Right atrium auricular region (tissue), 2 donors: ENCODE data around the gene PDZRN3. TPM values are rescaled to one million over a fixed set of nuclear protein-coding genes. Genes with fewer than 3 reads are reported as not detected.
A peak's percentile ranks its signal among the peaks of the same experiment; 100 is the strongest.

Experiments used
- DNase-seq: peaks from one replicate; pipeline ENCODE4 v3.0.0-alpha.2; 2019; ENCODE audit warnings: low spot score
- H3K27ac ChIP-seq, 2 donors: fragments of 200-600 bp; sonication (generic); 1 replicate in 1 of 2; 2 replicates in 1 of 2; pipeline ENCODE4 v1.5.1; 2016 to 2019
- H3K27me3 ChIP-seq, 2 donors: fragments of 200-600 bp; sonication (generic); one replicate each; pipeline versions ENCODE4 v1.5.1 to v1.6.0; 2017 to 2019
- H3K36me3 ChIP-seq: fragments of 200-600 bp; sonication (generic); one replicate; pipeline ENCODE4 v1.5.1; 2016
- H3K4me1 ChIP-seq, 2 donors: fragments of 200-600 bp; sonication (generic); one replicate each; pipeline versions ENCODE4 v1.5.1 to v1.6.0; 2017 to 2019
- H3K4me3 ChIP-seq, 2 donors: fragments of 200-600 bp; sonication (generic); 1 replicate in 1 of 2; 2 replicates in 1 of 2; pipeline ENCODE4 v1.5.1; 2017 to 2019; ENCODE audit warnings: mild to moderate bottlenecking in 1 of 2, moderate library complexity in 1 of 2
- H3K9me3 ChIP-seq, 2 donors: fragments of 200-600 bp; sonication (generic); one replicate each; pipeline ENCODE4 v1.5.1; 2019
- total RNA-seq, 2 donors: library from RNA; depleted of rRNA; stranded (reverse); fragments of >200 nt; gene quantifications; one replicate each; pipeline ENCODE4 v1.1.0, GENCODE V29; 2016
- TF ChIP-seq, protein P1 (sequence below), 2 donors: fragments of 200-600 bp; sonication (generic); IDR thresholded peaks; one replicate each; pipeline ENCODE4 v1.5.1; 2019; ENCODE audit warnings: antibody characterized with exemption in 2 of 2

PDZRN3 gene
- total RNA-seq, 2 donors from 2014 or later, result 66.8 to 87.4 TPM

DNA sequence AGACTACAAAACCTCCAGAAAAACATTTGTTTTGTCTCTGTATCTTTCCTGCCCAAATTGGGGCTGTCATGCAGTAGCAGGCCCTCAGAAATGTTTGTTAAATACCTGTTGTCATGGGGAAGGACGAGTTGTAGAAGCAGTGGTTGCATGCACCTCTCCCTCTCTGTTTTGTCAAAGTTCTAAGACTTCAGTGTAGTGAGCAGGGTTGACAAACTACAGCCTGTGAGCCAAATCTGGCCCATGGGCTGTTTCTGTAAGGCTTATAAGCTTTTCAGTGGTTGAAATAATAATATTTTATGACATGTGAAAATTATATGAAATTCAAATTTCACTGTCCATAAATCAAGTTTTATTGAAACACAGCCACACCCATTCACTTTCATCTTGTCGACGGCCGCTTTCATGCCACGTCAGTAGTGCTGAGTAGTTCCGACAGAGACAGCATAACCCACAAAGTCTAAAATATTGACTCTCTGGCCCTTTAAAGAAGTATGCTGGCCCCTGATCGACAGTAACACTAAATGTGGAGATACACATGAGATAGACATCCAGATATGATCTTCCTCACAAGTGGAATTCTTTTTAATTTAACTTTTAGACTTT lies 102.9 kb downstream of the PDZRN3 start:
- H3K9me3 ChIP-seq, result no peaks in the 10 kb centered on the region
- no peaks in the 10 kb centered on the region for H3K36me3 ChIP-seq
- TF ChIP-seq, protein P1, sequence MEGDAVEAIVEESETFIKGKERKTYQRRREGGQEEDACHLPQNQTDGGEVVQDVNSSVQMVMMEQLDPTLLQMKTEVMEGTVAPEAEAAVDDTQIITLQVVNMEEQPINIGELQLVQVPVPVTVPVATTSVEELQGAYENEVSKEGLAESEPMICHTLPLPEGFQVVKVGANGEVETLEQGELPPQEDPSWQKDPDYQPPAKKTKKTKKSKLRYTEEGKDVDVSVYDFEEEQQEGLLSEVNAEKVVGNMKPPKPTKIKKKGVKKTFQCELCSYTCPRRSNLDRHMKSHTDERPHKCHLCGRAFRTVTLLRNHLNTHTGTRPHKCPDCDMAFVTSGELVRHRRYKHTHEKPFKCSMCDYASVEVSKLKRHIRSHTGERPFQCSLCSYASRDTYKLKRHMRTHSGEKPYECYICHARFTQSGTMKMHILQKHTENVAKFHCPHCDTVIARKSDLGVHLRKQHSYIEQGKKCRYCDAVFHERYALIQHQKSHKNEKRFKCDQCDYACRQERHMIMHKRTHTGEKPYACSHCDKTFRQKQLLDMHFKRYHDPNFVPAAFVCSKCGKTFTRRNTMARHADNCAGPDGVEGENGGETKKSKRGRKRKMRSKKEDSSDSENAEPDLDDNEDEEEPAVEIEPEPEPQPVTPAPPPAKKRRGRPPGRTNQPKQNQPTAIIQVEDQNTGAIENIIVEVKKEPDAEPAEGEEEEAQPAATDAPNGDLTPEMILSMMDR (IDR thresholded peaks at IDR 0.05), result no peak
- peak overlapping the region in 1 of 2 donors; percentile 28 for H3K4me3 ChIP-seq
- no peak for DNase-seq
- peaks cover 0 to 47% of the 10 kb centered on the region in 2 donors for H3K4me1 ChIP-seq
- no peaks in the 10 kb centered on the region for H3K27me3 ChIP-seq
- peak overlapping the region; percentile 73 to 87 for H3K27ac ChIP-seq

DNA sequence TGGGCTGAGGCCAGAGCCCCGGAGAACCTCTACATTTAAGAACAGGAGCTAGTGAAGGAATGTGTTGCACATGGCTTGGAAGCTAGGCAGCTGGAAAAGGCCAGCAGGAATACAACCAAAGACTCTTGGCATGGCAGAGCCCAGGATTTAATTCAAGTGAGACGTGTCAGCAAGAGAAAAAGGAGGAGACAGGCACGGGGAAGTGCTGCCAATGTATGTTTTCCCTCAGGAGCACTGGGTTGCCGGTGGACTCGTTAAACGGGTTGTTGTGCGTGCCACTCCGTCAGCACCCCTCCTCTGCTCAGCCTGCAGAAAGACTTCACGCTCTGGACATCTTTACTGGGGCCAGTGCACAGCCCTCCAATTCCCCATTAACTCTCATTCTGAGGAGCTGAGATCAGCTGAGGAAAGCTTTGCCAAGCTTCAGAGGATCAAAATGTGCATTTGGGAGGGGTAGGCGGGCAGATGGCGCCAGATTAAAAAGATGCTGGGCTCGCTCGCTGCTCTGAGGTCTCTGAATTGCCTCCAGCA lies 103.7 kb downstream of the PDZRN3 start:
- Histone ChIP-seq H3K27ac (peak overlapping the region; percentile 73 to 87), H3K9me3 (no peaks in the 10 kb centered on the region), H3K27me3 (no peaks in the 10 kb centered on the region), H3K4me3 (peak overlapping the region in 1 of 2 donors; percentile 28), H3K4me1 (peaks cover 0 to 48% of the 10 kb centered on the region in 2 donors), H3K36me3 (no peaks in the 10 kb centered on the region)
- TF ChIP-seq, protein P1 (IDR thresholded peaks at IDR 0.05), result no peak
- DNase-seq, result no peak

DNA sequence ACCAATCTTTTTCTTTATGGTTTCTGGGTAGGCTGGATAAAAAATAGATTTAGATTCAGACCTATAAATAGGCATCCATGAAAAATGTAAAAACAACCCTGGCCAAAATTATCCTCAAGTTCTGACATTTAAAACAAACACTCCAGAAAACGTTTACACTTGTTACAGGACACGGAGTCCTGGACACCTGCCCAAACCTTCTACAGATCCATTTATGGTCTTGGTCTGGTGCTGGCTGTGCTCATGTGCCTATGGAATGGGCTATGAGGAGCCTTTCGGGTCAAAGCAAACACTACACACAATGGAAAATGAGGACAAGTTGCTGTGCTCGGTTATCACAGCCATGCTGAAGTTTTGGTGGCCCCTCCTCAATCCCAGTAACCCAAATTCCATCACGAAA lies 108.1 kb downstream of the PDZRN3 start:
- no peaks in the 10 kb centered on the region for H3K36me3 ChIP-seq
- H3K27me3 ChIP-seq, result no peaks in the 10 kb centered on the region
- H3K4me1 ChIP-seq, result peaks cover 2 to 54% of the 10 kb centered on the region in 2 donors
- TF ChIP-seq, protein P1 (IDR thresholded peaks at IDR 0.05), result no peak
- H3K4me3 ChIP-seq, result no peak overlapping the region
- peak overlapping the region; percentile 73 to 87 for H3K27ac ChIP-seq
- no peaks in the 10 kb centered on the region for H3K9me3 ChIP-seq
- no peak for DNase-seq

DNA sequence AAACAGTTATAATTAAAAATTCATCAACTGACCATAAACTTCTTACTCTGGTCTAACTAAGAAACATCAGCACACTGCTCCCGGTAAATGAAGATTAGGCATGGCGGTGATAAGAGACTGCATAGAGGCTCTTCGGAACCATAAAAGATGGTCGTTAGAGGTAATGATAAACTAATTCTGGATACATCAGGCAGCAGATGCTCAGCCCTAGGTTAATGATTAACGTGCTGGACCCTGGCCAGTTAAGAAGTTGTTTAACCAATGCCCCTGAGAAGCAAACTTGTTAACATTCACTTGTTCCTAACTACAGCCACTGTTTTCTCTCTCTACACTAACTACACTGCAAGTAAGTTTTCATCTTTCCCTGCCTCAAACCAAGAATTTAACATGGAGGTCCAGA lies 111.5 kb downstream of the PDZRN3 start:
- no peaks in the 10 kb centered on the region for H3K9me3 ChIP-seq
- H3K4me3 ChIP-seq, result no peak overlapping the region
- no peaks in the 10 kb centered on the region for H3K27me3 ChIP-seq
- TF ChIP-seq, protein P1 (IDR thresholded peaks at IDR 0.05), result no peak
- H3K27ac ChIP-seq, result no peak overlapping the region
- H3K36me3 ChIP-seq, result no peaks in the 10 kb centered on the region
- DNase-seq, result no peak
- H3K4me1 ChIP-seq, result peaks cover 2 to 52% of the 10 kb centered on the region in 2 donors

DNA sequence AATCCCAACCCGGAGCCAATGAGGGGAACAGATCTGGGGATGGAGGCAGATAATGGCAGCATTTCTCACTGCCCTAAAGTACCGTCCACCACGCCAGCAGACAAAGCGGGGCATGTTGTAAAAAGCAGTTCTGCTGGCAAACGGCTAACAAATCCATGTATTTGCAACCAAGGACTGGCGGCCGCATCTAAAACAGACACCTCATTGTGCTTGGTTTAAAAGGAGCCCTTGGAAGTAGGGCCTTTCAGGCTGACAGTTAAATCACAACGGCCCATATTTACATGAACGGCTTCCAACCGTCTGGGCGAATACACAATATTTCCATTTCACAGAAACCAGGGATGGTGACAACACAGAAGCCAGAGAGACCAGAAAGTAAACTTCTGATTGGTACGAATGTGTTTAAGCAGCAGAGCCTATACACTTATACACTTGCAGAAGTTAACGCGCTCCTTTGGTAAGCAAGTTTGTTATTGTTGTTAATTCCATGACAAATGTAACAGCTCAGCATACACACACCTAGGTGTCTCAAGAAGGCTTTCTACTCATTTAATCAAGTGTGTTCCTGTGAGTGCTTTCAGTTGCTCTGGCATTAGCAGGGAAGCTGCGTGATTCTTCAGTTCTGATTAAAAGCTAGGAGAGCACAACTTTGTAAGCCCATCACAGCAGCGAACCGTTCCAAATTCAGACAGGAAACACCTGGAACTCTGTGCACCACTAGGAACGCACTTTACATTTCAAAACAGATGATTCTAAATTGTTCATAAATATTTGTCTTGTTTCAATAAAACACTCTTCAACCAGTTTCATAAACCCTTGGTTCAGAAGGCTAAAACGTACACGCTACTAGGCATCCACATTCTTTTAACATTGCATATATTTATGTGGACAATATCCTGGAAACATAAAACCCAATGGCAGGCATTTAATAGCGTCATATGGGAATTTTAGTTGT lies 112.9 kb downstream of the PDZRN3 start:
- Histone ChIP-seq H3K4me1 (peaks cover 2 to 49% of the 10 kb centered on the region in 2 donors), H3K9me3 (no peaks in the 10 kb centered on the region), H3K27me3 (no peaks in the 10 kb centered on the region), H3K27ac (peak overlapping the region; percentile 29 to 33), H3K4me3 (no peak overlapping the region), H3K36me3 (no peaks in the 10 kb centered on the region)
- DNase-seq, result no peak
- TF ChIP-seq, protein P1 (IDR thresholded peaks at IDR 0.05), result no peak
